ENCODE measurements around the gene PLEKHG3.
A peak's percentile ranks its signal among the peaks of the same experiment; 100 is the strongest.

Gene PLEKHG3

GRCh38 chr14:64748995-64749714 is 44.9 kb downstream of the PLEKHG3 start:
- DNase-seq, result no peak

DNA sequence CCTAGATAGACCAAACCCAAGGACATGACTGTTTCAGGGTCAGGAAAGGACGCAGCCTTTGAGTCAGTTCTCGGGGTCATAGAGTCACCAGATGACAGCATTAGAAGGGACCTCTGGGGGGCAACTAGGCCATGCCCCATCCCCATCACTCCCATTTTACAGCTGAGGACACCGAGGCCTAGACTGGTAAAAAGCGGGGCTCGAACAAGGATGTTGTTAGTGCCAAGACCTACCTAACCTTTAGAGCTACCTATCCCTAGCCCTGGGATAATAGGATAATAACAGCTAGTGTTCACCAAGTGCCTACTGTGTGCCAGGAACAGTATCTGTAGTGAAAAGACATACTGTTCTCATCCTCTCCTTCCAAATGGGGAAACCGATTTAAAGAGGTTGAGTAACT is 48.7 kb downstream of the PLEKHG3 start:
- no peak for DNase-seq

DNA sequence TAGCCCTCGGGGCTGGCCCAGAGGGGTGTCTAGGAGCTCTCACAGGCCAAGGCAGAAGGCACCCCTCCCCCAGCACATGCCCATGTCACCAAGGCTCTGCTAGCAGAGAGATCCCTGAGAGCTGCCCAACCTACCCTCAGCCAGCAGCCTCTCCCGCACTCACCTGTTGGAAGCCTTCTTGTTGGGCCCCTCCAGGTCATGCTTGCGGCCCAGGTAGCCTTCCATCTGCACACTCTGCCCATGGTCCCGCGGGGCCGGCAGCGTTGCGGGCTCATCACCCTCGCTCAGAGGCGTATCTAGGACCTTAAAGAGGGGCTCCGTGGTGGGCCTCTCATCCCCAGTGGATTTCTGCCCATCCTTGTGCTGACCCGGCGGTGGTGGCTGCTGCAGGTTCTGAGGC is 49.1 kb downstream of the PLEKHG3 start:
- no peak for DNase-seq

- DNase-seq, result no peak
Observed at GRCh38 chr14:64753999-64754398, 49.8 kb downstream of the PLEKHG3 start.

GRCh38 chr14:64754685-64755084 is 50.5 kb downstream of the PLEKHG3 start:
- no peak for DNase-seq

DNA sequence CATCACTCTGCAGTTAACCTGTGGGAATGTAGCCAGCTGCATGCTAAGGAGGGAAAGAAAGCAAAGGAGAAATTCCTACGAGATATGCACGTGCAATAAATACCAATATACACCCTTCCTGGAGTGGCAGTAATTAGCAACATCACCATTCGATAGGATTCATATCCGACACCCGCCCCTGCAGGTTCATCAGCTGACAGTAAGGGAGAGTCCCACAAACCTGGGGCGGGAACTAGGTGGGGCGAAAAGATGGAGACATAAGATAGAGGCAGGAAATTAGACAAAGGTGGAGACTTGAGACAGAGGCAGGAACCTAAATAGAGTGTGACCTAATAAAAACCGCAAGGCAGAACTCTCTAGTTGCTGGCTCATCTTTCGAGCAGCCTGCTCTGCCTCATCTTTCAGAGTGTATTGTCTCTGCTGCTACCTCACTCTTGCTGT is 51.6 kb downstream of the PLEKHG3 start:
- peak; percentile 71 for DNase-seq

DNA sequence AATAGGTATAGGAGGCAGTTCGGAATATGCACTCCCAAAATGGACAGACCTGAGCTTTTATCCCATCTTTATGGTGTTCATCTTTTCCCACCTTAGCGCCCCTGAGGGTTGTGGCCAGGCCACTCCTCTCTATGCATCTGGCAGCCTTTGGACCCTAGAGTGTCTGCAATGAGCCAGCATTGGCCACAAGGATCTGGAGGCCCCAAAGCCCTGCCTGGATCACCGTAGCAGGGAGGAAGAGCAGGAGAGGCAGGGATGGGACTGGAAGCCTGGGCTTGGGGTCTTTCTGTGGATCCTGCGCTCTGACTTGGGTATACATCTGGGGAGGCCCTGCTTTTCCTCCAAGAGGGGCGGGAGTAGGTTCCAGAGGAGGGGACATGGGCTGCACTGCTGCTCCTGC is 52.5 kb downstream of the PLEKHG3 start:
- DNase-seq, result no peak

- DNase-seq, result no peak
Observed at GRCh38 chr14:64757601-64758000, 53.4 kb downstream of the PLEKHG3 start.

DNA sequence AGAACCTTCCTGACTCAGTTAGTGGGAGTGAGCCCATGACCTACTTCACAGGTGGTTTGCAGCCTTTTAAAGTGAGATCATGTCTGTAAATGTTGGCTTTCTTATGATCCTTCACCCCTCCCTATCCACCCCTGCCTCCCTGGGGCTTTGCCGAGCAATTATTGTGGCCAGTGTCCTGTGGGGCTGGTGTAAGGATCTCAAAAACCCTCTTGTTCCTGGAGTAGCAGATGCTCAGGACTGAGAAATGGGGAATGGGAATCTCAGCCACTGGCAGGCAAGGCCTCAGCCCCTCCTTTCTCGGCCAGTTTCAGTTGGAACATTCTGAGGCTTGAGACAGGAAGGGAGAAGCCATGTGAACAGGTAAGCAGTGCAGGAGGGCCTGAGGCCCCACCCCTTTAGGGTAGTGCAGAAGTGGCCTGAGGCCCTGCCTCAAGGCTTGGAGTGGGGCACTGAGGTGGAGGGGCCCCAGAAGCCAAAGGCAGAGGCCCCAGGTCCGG is 53.8 kb downstream of the PLEKHG3 start:
- peak; percentile 16 for DNase-seq

DNA sequence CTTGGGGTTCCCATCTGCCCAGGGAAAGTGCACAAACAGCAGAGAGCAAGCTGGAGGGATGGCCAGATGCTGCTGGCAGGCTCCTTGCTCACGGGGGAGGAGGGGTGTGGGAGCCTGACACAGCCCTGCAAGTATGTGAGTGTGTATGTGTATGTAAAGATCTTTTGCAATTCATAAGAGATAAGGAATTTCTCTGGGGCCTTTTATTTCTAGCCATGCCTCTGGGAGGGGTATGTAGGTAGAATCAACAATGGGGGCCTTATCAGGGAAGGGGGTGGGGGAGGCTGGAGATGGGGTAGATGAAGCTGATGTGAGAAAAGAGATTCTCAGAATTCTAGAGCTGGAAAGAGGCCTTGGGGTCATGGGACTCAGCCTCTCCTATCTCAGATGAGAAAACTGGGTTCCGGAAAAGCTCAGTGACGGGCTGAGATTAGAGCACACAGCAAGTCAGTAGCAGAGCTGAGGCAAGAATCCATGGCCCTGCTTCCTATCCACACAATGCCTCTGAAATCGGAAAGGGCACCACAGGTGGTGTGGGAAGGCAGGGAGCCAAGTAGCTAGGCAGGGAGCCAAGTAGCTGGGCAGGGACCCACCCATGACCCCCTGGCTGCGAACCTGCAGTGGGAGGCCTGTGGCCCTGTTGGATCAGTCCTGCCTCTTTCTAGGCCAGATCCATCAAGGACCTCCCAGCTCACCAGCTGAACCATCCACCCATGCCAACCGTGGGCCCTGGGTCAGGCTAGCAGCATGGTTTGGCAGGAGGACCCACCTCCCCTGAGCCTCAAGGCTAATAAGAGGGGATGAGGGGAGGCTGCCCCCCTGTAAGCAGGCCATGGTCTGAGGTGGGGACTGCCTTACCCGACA is 54.7 kb downstream of the PLEKHG3 start:
- no peak for DNase-seq

- no peak for DNase-seq
Observed at GRCh38 chr14:64759555-64759938, 55.3 kb downstream of the PLEKHG3 start.

- peak; percentile 65 for DNase-seq
Observed at GRCh38 chr14:64760146-64760755, 56.0 kb downstream of the PLEKHG3 start.

DNA sequence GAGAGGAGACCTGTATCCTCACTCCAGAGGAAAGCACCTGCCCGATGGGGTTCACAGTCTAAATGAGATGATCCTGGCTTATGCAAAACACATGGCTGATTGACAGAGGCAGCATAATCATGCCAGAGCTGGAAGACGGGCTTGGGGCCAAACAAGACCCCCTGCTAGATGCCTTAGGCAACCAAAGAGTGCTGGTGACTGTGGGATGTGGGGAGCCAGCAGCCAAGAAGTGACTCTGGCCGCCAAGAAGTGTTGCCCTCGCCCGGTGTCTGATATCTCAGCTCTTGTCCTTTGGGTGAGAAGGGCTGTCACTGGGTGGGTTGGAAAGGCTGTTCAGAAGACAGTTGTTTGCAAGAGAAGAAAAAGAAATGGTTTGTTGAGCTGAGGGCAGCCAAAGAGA is 56.7 kb downstream of the PLEKHG3 start:
- DNase-seq, result no peak

DNA sequence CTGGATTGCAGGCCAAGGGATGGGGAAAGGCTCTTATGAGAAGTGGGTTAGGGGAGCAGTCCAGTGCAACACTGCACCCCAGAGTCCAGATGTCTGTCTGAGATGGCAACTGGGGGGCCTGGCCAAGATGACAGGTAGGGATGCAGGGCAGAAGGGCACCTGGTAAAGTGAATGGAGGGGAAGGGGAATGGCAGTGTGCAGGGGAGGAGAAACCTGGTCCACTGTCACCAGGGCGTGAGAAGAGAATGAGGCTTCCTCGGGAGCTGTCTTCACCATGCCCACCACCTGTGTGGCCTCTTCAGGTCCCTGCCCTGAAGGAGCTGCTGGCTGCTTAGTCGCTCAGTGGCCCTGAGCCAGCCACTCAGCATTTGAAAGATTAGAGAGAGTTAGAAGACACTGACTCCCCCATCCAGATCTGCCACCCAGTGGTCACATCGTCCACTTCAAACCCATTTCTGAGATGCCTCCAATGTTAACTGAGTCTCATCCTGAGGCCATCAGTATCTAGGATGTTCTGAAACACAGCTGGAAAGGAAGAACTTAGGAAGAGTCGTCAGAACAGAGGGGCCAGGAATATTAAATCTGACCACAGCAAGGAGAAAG is 57.3 kb downstream of the PLEKHG3 start:
- DNase-seq, result no peak

DNA sequence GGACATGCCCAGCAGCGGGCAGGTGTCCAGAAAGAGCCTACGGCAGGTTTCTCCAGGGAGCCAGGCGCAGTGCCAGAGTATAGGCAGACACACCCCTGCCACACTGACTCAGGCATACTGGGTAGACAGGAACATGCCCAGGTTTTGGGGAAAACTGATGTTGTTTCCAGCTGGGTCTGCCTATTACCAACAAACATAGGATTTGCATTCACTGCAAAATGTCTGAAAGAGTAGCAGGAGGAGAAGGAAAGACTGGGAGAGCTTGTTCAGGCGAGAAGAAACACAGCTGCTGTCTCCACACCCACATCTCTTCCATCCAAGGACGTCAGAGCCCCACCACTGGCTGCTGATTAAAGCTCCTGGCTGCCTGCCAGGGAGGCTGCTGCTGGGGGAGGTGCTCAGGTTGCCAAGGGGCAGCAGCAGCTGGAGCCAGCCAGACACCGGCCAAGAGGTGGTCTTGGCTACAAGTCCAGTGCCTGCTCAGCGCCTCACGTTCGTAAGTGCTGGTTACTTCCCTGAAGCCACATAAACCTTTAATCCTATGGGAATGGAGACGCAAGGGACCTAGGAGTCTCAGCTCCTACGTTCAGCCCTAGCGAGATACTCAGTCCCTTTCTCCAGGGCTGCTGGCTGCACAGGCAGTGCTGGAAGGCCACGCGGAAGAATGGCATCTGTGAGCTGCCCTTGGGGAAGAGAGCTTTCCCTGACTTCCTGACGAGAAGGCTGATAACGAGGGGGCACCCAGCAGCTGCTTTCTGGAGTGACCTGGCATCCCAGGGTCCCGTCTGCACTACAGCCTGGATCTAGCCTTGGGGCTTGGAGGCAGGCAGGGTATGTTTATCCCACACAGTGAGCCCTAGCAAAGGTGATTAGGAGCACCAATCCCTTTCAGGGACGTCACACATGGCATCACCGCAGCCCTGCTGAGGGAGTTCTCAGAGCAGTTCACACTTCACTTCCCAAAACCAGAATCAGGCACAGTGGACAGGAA is 58.1 kb downstream of the PLEKHG3 start:
- DNase-seq, result peak; percentile 42

GRCh38 chr14:64763085-64763782 is 59.0 kb downstream of the PLEKHG3 start:
- no peak for DNase-seq

DNA sequence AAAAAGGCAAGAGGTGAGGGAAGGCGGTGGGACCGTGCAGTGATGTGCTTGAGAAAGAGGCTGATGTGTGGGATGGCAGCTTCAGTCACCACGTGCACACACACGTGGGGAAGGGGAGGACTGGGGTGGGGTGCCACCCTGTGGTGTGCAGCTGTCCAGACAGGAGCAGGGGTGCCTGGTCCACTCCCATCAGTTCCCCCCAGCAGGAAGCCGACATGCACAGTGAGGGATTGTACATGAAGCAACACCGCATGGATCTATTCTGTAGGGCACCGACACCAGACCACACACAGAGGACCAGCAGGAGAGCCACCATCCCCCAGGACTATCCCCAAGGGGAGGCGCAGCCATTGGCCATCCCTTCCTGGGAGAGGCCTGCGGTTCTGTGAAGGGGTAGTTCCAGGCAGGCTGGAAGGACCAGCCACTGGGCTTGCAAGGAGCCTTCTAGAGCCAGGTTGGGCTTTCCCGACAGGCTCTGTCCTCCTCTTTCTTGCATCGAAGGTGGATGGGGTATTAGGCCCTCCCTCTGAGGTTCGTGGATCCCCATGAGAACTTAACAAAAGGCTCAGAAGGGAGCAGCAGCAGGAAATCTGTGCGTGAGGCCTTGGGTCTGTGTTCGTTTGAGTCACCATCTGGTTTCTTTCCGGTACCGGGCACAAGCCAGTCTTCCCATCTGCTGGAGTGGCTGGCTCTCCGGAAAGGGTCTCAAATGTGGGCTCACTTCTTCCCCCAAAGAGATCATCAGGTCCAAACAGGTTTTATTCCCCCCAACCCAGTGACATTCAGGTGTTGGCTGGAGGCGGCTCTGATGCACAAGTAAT is 59.8 kb downstream of the PLEKHG3 start:
- no peak for DNase-seq

GRCh38 chr14:64764641-64765520 is 60.7 kb downstream of the PLEKHG3 start:
- peak; percentile 66 for DNase-seq

- no peak for DNase-seq
Observed at GRCh38 chr14:64765740-64766302, 61.6 kb downstream of the PLEKHG3 start.

Data from activated CD4-positive, alpha-beta T cell treated with anti-CD3 and anti-CD28 coated beads, Interleukin-2, amount 50 U/mL, for 1 hour (primary cell).